AG09309 (cell line): ENCODE measurements around the gene OXSR1.

Experiments
- DNase-seq: peaks from one replicate; pipeline ENCODE4 v3.0.0-alpha.2; 2010; ENCODE audit warnings: low read depth
- H3K4me3 ChIP-seq: 2 replicates; pipeline ENCODE4 v1.5.1; 2011; ENCODE audit warnings: mild to moderate bottlenecking, low read depth, low read length, moderate library complexity; ENCODE audit not compliant: control insufficient read depth
- CTCF ChIP-seq: IDR thresholded peaks from 2 replicates; pipeline ENCODE4 v1.5.1; 2011; ENCODE audit warnings: mild to moderate bottlenecking, low read depth, low read length, inconsistent platforms; ENCODE audit not compliant: insufficient read depth, control insufficient read depth; ENCODE audit errors: missing control alignments

Gene OXSR1

GRCh38 chr3:38168151-38169026, 3.1 kb downstream of the OXSR1 start:
- DNase-seq, result no peak
- H3K4me3 ChIP-seq, result peak overlapping the region; percentile 13
- no peak for TF ChIP-seq CTCF

GRCh38 chr3:38169027-38169317, 3.6 kb downstream of the OXSR1 start:
- peak overlapping the region; percentile 13; the same call in 1 of the 2 replicates for H3K4me3 ChIP-seq
- DNase-seq, result no peak
- TF ChIP-seq CTCF, result no peak

GRCh38 chr3:38170722-38171121, 5.4 kb downstream of the OXSR1 start:
- H3K4me3 ChIP-seq, result no peak overlapping the region
- no peak for TF ChIP-seq CTCF

GRCh38 chr3:38171622-38172021, 6.3 kb downstream of the OXSR1 start:
- TF ChIP-seq CTCF, result no peak
- H3K4me3 ChIP-seq, result no peak overlapping the region
- DNase-seq, result no peak

More at GRCh38 chr3:38170722-38171121, 5.4 kb downstream of the OXSR1 start:
- DNase-seq, result no peak

GRCh38 chr3:38173834-38174418, 8.6 kb downstream of the OXSR1 start:
- H3K4me3 ChIP-seq, result no peak overlapping the region
- no peak for TF ChIP-seq CTCF
- no peak for DNase-seq

GRCh38 chr3:38177181-38177580, 11.8 kb downstream of the OXSR1 start:
- no peak overlapping the region for H3K4me3 ChIP-seq
- no peak for TF ChIP-seq CTCF
- no peak for DNase-seq

GRCh38 chr3:38186781-38187180, 21.4 kb downstream of the OXSR1 start:
- TF ChIP-seq CTCF, result no peak
- H3K4me3 ChIP-seq, result no peak overlapping the region
- no peak for DNase-seq
